Ectodermal cell (in vitro differentiated cells): ENCODE data around the gene WEE2.
"Not testable (repeated sequence)": the region's sequence is repeated elsewhere in the genome, so short reads cannot be mapped to it uniquely, and the experiment has no call there.

Experiments used
- H3K27ac ChIP-seq: 2 replicates; pipeline ENCODE4 v1.7.0; 2013; ENCODE audit warnings: mild to moderate bottlenecking, low read depth, low read length; ENCODE audit not compliant: insufficient read depth, poor library complexity, severe bottlenecking
- H3K27me3 ChIP-seq: 2 replicates; pipeline ENCODE4 v1.7.0; 2013; ENCODE audit warnings: mild to moderate bottlenecking, low read length; ENCODE audit not compliant: insufficient read depth, control insufficient read depth, poor library complexity, severe bottlenecking
- H3K36me3 ChIP-seq: one replicate; pipeline ENCODE4 v1.7.0; 2013; ENCODE audit warnings: low read length; ENCODE audit not compliant: control insufficient read depth, insufficient read depth
- H3K4me1 ChIP-seq: one replicate; pipeline ENCODE4 v1.7.0; 2013; ENCODE audit warnings: low read length; ENCODE audit not compliant: control insufficient read depth, insufficient read depth
- H3K4me3 ChIP-seq: 2 replicates; pipeline ENCODE4 v1.7.0; 2013; ENCODE audit warnings: low read depth, low read length, control low read depth; ENCODE audit not compliant: insufficient read depth
- H3K9me3 ChIP-seq: 2 replicates; pipeline ENCODE4 v1.7.0; 2013; ENCODE audit warnings: mild to moderate bottlenecking, low read length, moderate library complexity; ENCODE audit not compliant: control insufficient read depth
- WGBS, 2 experiments: methylation state at CpG; one replicate each; pipeline ENCODE4 v1.1.7; 2013; ENCODE audit warnings: missing lambda C conversion rate in 2 of 2; 5-methylcytosine and 5-hydroxymethylcytosine counted together

The WEE2 gene

DNA sequence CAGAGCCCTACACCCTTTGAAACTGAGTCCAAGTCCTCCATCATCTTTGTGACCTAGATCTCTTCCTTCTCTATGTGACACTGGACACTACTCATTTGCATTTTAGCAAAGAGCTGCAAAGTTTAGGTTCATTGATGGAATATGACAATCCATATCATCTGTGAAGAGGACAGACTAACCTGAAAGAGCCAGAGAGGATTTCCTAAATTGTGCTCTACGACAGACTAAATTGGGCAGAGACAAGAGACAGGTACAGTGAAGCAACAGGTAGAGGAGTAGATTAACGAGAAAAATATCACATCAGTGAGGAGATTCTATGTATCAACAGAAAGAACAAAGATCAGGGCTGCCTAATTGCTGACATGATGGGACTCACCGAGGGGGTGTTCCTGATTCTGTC, 55.6 kb downstream of the WEE2 start, which contains the start of gene TAS2R3:
Gene TAS2R3, plus strand, starts transcription at position 301 of the 400 bp plus-strand sequence. Its CDS starts 62 bp downstream, at position 363.
- no peaks in the 10 kb centered on the region for H3K27me3 ChIP-seq
- no peak within 1 kb of the TSS for H3K4me3 ChIP-seq
- H3K36me3 ChIP-seq, result peaks cover 7% of the 10 kb centered on the region
- WGBS, 2 experiments, result 92 to 95% methylated on average over 3 of the region's 3 CpGs
- no peak within 1 kb of the TSS for H3K27ac ChIP-seq
- no peaks in the 10 kb centered on the region for H3K9me3 ChIP-seq
- H3K4me1 ChIP-seq, result no peaks in the 10 kb centered on the region

DNA sequence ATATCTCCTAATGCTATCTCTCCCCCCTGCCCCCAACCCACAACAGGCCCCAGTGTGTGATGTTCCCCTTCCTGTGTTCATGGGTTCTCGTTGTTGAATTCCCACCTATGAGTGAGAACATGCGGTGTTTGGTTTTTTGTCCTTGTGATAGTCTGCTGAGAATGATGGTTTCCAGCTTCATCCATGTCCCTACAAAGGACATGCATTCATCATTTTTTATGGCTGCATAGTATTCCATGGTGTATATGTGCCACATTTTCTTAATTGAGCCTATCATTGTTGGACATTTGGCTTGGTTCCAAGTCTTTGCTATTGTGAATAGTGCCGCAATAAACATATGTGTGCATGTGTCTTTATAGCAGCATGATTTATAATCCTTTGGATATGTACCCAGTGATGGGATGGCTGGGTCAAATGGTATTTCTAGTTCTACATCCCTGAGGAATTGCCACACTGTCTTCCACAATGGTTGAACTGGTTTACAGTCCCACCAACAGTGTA, 62.0 kb downstream of the WEE2 start:
- not testable (repeated sequence) for H3K36me3 ChIP-seq, H3K9me3 ChIP-seq, H3K27ac ChIP-seq, H3K4me3 ChIP-seq, H3K4me1 ChIP-seq, H3K27me3 ChIP-seq
- 94 to 98% methylated on average over 2 of the region's 3 CpGs for whole genome bisulfite sequencing, 2 experiments

- H3K27ac ChIP-seq, result no peak within 1 kb of the TSS
- H3K9me3 ChIP-seq, result no peaks in the 10 kb centered on the region
- H3K27me3 ChIP-seq, result no peaks in the 10 kb centered on the region
- H3K4me1 ChIP-seq, result no peaks in the 10 kb centered on the region
- 84 to 94% methylated on average over 1 of the region's 1 CpG for WGBS, 2 experiments
- peaks cover 15% of the 10 kb centered on the region for H3K36me3 ChIP-seq
- no peak within 1 kb of the TSS for H3K4me3 ChIP-seq
Measured at GRCh38 chr7:141776374-141776773, 68.2 kb downstream of the WEE2 start, which contains the start of gene TAS2R4. TSS of gene TAS2R4 (plus strand) at chr7:141776674. CDS start at chr7:141778489, 1,815 bp downstream.
